HFFc6 (cell line): Measurements from ENCODE around the gene RPL32. TPM values are rescaled to one million over a fixed set of nuclear protein-coding genes. Genes with fewer than 3 reads are reported as not detected.

ENCODE experiments used
- DNase-seq: peaks from one replicate; pipeline ENCODE4 v3.0.0-alpha.2; 2018
- H3K27ac Mint-ChIP-seq: 2 replicates; pipeline ENCODE4 v1.8.0; 2020; ENCODE audit warnings: mild to moderate bottlenecking, mixed read lengths
- H3K27me3 Mint-ChIP-seq: 2 replicates; pipeline ENCODE4 v1.8.0; 2021; ENCODE audit warnings: mild to moderate bottlenecking, moderate library complexity, mixed read lengths; ENCODE audit not compliant: insufficient read depth
- H3K36me3 Mint-ChIP-seq: 2 replicates; pipeline ENCODE4 v1.8.0; 2021; ENCODE audit warnings: low read depth, mixed read lengths
- H3K4me1 Mint-ChIP-seq: 2 replicates; pipeline ENCODE4 v1.8.0; 2020; ENCODE audit warnings: low read depth, mixed read lengths
- H3K4me3 Mint-ChIP-seq: 2 replicates; pipeline ENCODE4 v1.8.0; 2020; ENCODE audit warnings: mild to moderate bottlenecking, moderate library complexity, mixed read lengths
- H3K9me3 Mint-ChIP-seq: 2 replicates; pipeline ENCODE4 v1.8.0; 2020; ENCODE audit warnings: mild to moderate bottlenecking, mixed read lengths
- CTCF ChIP-seq: fragments of 200-600 bp; sonication (generic); IDR thresholded peaks from 2 replicates; pipeline ENCODE4 v1.5.0; 2021; ENCODE audit warnings: antibody characterized with exemption, mild to moderate bottlenecking
- long read RNA-seq: library from polyadenylated mRNA; unstranded; transcript quantifications from one replicate; pipeline ENCODE4 v2.0.0, GENCODE V29; 2019
- total RNA-seq, 6 experiments: library from RNA; stranded (reverse); fragmentation: NEBNext Ultra II Directional; extraction: Animal tissue kit (Norgen Biotek cat#: 25700); gene quantifications; 2 replicates in 1 of 6; 3 replicates in 5 of 6; pipeline ENCODE4 v1.2.3, GENCODE V29; 2021

Gene RPL32
- total RNA-seq, result 1,000 to 10,000 TPM; 1,490 to 1,730 (median 1,677) TPM
- long read RNA-seq, transcript RPL32-204 (4 exons, 2,117 nt), result major isoform, 1,227 of 1,297 reads
- long read RNA-seq, transcript RPL32-202 (3 exons, 1,734 nt), result minor isoform, 53 of 1,297 reads
- long read RNA-seq, partial matches to known transcripts, result 12 of 1,297 reads
- long read RNA-seq, other reads (novel, unspliced or antisense), result 3 of 1,297 reads

DNA sequence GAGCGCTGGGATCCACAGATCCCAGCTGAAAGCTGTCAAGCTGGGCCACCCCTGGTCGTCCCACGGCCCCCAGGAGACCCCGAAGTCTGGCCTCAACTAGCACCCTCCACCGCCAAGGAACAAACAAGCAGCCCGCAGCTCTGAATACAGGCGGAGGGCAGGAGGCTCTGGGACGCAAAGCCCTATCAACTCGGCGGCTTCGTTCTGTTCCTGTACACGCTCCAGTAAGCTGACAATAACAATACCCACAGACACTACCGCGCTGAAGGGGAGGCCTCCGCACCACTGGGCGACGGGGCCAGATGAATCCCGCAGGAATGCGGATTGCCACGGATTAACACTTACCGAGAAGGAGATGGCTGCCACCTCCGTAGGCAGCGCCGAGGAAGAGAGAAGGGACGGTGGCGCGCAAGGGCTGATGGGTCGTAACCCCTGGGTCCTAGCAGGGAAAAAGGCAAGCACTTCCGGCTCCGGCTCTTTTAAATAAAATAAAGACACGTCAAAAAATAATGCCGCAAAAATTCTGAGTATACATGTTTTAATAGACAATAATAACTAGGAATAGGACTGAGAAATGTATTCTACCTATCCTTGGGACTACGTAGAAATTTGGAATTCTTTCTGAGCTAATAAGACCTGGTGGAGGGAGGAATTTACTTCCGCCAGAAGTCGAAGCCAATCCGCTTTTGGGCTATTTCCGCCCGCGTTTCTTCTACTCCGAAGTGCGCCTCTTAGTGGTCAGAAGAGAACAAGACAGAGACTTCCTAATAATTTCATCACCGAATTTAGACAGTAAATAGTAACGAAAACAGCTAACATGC lies at the start of gene RPL32:
Gene RPL32, minus strand, starts transcription at position 417 of the 821 bp plus-strand sequence. CDS start 1,328 bp downstream, outside the sequence.
- Mint-ChIP-seq H3K4me3 (peak within 1 kb of the TSS; percentile 99), H3K27ac (peak within 1 kb of the TSS; percentile 99), H3K36me3 (peaks cover 48% of the 10 kb centered on the region), H3K27me3 (peaks cover 2% of the 10 kb centered on the region; the same call in 1 of the 2 replicates), H3K4me1 (peaks cover 50% of the 10 kb centered on the region), H3K9me3 (no peaks in the 10 kb centered on the region)
- peak; percentile 91 for TF ChIP-seq CTCF
- DNase-seq, result peak; percentile 91

DNA sequence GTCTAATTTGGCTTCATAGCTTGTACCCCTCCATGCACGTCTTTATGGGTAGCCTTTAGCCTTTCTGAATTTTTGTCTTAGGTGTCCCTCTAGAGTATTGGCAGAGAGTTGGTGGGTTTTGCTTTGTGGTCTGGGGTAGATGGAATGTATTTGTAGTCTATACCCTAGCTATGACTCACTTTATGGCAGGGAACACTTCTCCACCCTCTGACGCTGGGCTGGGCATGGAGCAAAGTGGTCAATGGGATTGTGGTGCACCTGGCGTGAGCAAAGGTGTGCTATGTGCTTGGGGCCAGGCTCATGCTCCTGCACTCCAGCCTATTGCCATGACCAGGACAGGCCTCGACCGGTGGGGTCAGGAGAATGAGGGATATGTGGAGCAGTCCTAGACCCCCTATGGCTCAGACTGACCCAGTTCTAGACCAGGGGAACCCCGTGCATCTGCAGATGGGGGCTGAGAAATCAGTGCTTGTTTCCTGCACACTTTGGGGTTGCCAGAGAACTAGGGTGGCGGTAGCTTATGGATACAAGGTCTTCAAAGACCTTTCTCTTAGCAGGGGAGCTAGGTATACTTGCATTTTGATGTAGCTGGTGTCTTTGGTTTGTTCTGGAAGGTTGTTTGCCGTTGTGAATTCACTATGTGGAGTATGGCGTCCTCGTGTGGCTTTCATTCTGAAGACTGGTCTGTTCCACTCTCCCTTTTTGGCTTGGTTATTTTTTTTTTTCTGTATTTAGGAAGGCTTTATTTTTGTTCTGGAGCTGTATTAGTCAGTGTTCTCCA lies 49.4 kb upstream of the RPL32 start:
- H3K4me1 Mint-ChIP-seq, result peaks cover 10% of the 10 kb centered on the region
- no peak overlapping the region for H3K4me3 Mint-ChIP-seq
- H3K36me3 Mint-ChIP-seq, result no peaks in the 10 kb centered on the region
- no peak for TF ChIP-seq CTCF
- H3K27ac Mint-ChIP-seq, result no peak overlapping the region
- no peaks in the 10 kb centered on the region for H3K9me3 Mint-ChIP-seq
- DNase-seq, result no peak
- H3K27me3 Mint-ChIP-seq, result peaks cover 22% of the 10 kb centered on the region

GRCh38 chr3:12886736-12887135 lies 45.4 kb upstream of the RPL32 start:
- no peak for DNase-seq
- Mint-ChIP-seq H3K4me1 (peaks cover 2% of the 10 kb centered on the region), H3K9me3 (peaks cover 4% of the 10 kb centered on the region; the same call in 1 of the 2 replicates), H3K27me3 (peaks cover 25% of the 10 kb centered on the region), H3K27ac (no peak overlapping the region), H3K36me3 (no peaks in the 10 kb centered on the region; the same call in 1 of the 2 replicates), H3K4me3 (no peak overlapping the region)
- no peak for TF ChIP-seq CTCF

DNA sequence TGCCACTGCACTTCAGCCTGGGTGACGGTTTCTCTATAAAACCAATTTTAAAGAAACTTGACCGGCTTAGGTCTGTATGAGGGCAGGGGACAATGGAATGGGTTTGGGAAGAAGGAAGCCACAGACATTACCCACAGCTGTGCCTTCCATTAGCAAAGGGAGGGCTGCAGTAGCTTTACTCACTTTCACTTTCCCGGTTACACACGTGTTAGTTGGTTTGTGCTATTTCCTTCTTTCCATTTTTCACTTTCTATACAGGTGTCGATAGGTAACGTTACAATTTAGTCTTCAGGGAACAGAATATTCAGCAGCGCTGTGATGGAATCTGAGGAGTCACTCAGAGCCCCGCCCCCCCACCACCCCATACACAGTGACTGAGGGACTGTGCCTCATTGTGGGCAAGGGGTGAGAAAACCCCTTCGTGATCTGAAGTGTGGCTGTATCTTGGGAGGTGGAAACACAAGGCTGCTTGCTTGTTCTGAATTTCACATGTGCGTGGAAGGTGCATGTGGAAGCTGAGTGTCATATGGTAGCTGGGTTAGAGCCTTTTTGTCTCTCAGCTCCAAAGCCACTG lies 44.8 kb upstream of the RPL32 start:
- no peak for DNase-seq
- H3K4me1 Mint-ChIP-seq, result no peaks in the 10 kb centered on the region; the same call in 1 of the 2 replicates
- TF ChIP-seq CTCF, result no peak
- H3K27me3 Mint-ChIP-seq, result peaks cover 25% of the 10 kb centered on the region
- H3K36me3 Mint-ChIP-seq, result no peaks in the 10 kb centered on the region; the same call in 1 of the 2 replicates
- H3K4me3 Mint-ChIP-seq, result no peak overlapping the region
- no peak overlapping the region for H3K27ac Mint-ChIP-seq
- peaks cover 4% of the 10 kb centered on the region; the same call in 1 of the 2 replicates for H3K9me3 Mint-ChIP-seq

DNA sequence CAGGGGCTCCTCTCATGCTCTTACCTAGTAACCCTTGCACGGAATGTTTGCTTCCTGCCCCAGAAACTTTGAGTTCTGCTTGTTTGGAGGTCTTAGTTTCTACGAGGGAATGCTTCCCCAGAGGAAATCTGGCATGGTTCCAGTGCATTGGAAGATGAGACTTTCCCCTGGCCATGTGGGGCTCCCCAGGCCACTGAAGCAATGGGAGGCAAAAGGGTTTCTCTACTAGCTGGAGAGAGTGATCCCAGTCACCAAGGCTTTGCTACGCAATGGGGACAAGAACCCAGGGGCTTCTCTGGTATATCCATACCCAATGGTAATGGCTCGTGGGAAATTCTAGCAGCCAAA lies 44.2 kb upstream of the RPL32 start:
- Mint-ChIP-seq H3K27me3 (peaks cover 25% of the 10 kb centered on the region), H3K4me3 (no peak overlapping the region), H3K27ac (no peak overlapping the region), H3K9me3 (peaks cover 4% of the 10 kb centered on the region; the same call in 1 of the 2 replicates), H3K36me3 (no peaks in the 10 kb centered on the region; the same call in 1 of the 2 replicates), H3K4me1 (no peaks in the 10 kb centered on the region; the same call in 1 of the 2 replicates)
- no peak for DNase-seq
- no peak for TF ChIP-seq CTCF
